Heart right ventricle (tissue), 16 donors: ENCODE results near the gene HMCN1. TPM values are rescaled to one million over a fixed set of nuclear protein-coding genes. Genes with fewer than 3 reads are reported as not detected.

Experiments
- ATAC-seq, 8 donors: fragments of 200-7000 bp; cut with Tn5 transposase; one replicate each; pipeline ENCODE4 v1.9.1; 2020; ENCODE audit warnings: mild to moderate bottlenecking in 8 of 8, moderate library complexity in 8 of 8, moderate number of reproducible peaks in 1 of 8
- DNase-seq, 2 donors: peaks; one replicate each; pipeline ENCODE4 v3.0.0-alpha.2; 2020
- H3K27ac ChIP-seq, 10 donors: fragments of 200-600 bp; sonication (generic) in 2 of 10; one replicate each; pipeline versions ENCODE4 v1.5.0 to v1.8.0; 2020 to 2022; ENCODE audit warnings: mild to moderate bottlenecking in 3 of 10
- H3K27me3 ChIP-seq, 7 donors: fragments of 200-600 bp; one replicate each; pipeline ENCODE4 v1.8.0; 2021 to 2022; ENCODE audit warnings: mild to moderate bottlenecking in 2 of 7
- H3K36me3 ChIP-seq, 9 donors: fragments of 200-600 bp; sonication (generic) in 1 of 9; one replicate each; pipeline versions ENCODE4 v1.5.0 to v1.8.0; 2020 to 2022; ENCODE audit warnings: mild to moderate bottlenecking in 2 of 9
- H3K4me1 ChIP-seq, 9 donors: fragments of 200-600 bp; sonication (generic) in 1 of 9; one replicate each; pipeline versions ENCODE4 v1.5.0 to v1.8.0; 2020 to 2022; ENCODE audit warnings: mild to moderate bottlenecking in 4 of 9
- H3K4me3 ChIP-seq, 10 donors: fragments of 200-600 bp; sonication (generic) in 2 of 10; one replicate each; pipeline versions ENCODE4 v1.5.0 to v1.8.0; 2020 to 2022; ENCODE audit warnings: mild to moderate bottlenecking in 7 of 10, moderate library complexity in 2 of 10
- H3K9me3 ChIP-seq, 11 donors: fragments of 200-600 bp in 10 of 11; sonication (generic) in 2 of 11; one replicate each; pipeline versions ENCODE4 v1.5.0 to v1.8.0; 2013 to 2022; ENCODE audit warnings: mild to moderate bottlenecking in 2 of 11, control low read depth in 1 of 11, moderate library complexity in 1 of 11
- CTCF ChIP-seq, 9 donors: fragments of 200-600 bp; sonication (generic) in 2 of 9; IDR thresholded peaks; one replicate each; pipeline versions ENCODE4 v1.5.0 to v1.8.0; 2021 to 2022; ENCODE audit warnings: antibody characterized with exemption in 9 of 9, mild to moderate bottlenecking in 5 of 9, moderate library complexity in 1 of 9
- WGBS, 2 donors: extraction: QIAGEN DNeasy Blood & Tissue Kit; methylation state at CpG; one replicate each; pipeline ENCODE4 v1.1.7; 2013; ENCODE audit warnings: inconsistent platforms in 1 of 2; 5-methylcytosine and 5-hydroxymethylcytosine counted together
- intact Hi-C, 10 donors: fragments of 100-400 bp; cut with DNase I; formaldehyde crosslinking; loops; one replicate each; pipeline versions ENCODE4 v1.11.1 to v1.14.2; 2022
- polyA plus RNA-seq, 2 donors: library from polyadenylated mRNA; stranded (reverse); fragments of 200-250 nt; gene quantifications; one replicate each; pipeline ENCODE4 v1.2.3, GENCODE V29; 2013
- total RNA-seq, 10 donors: library from RNA; stranded (reverse); fragmentation: NEBNext Ultra II Directional in 3 of 10; extraction: Animal tissue kit (Norgen Biotek cat#: 25700) in 3 of 10; gene quantifications; one replicate each; pipeline versions ENCODE4 v1.2.1 to v1.2.4, GENCODE V29; 2021 to 2023
- donor health status: Arrhythmogenic right ventricular cardiomyopathy.
- donor health status: ischemic (EF 13 %, LVEDD 7.1; RV severe dilation, severe dysfunction).
- donor health status: healthy with polysubstance abuse.
- donor health status: DM: no; HTN: yes; CAD: no.
- donor health status: DM: no; HTN: no; CAD: no.
- donor health status: ischemic (EF 25% LVEDD 6.9; RV normal size, moderate dysfunction).
- donor health status: ischemic (EF 25% LVEDD 5.7; RV mildly dilated, moderate dysfunction).
- donor health status: healthy.
- donor health status: DM: yes; HTN: yes; CAD: no.
- donor health status: Ischemic cardiomyopathy.
- donor health status: ischemic (EF 35%, LVEDD 5.7; RV mildly dilated, moderate dysfunction).
- donor health status: nonischemic (EF 11% LVEDD 7.7; RV severe dilation, severe dysfunction).
- donor health status: DM: yes; HTN: yes; CAD: no.
- donor health status: PGD.
- donor health status: ischemic (EF 29% LVEDD 5.4; RV normal size, mild dysfunction).
- donor health status: nonischemic (EF 23%, LVEDD 6.1; RV moderate dilation, normal function).

The HMCN1 gene
- total and polyA plus RNA-seq, 12 donors, result 3.4 to 12.4 (median 6.2) TPM

GRCh38 chr1:186164773-186165172 is 430.6 kb downstream of the HMCN1 start:
- Histone ChIP-seq H3K4me1 (no peaks in the 10 kb centered on the region), H3K36me3 (peaks cover 0 to 51% (median 0%) of the 10 kb centered on the region in 9 donors), H3K9me3 (peaks cover 0 to 6% (median 0%) of the 10 kb centered on the region in 11 donors), H3K27me3 (no peaks in the 10 kb centered on the region), H3K27ac (no peak overlapping the region), H3K4me3 (no peak overlapping the region)
- no peak for TF ChIP-seq CTCF (IDR thresholded peaks at IDR 0.05)
- no peak for ATAC-seq
- intact Hi-C loops, result no loop called here
- DNase-seq, result no peak
- WGBS, 2 donors, result 93 to 96% methylated on average over 3 of the region's 3 CpGs

GRCh38 chr1:186165303-186165702 is 431.1 kb downstream of the HMCN1 start:
- DNase-seq (no peak), ATAC-seq (no peak)
- TF ChIP-seq CTCF (IDR thresholded peaks at IDR 0.05), result no peak
- no peaks in the 10 kb centered on the region for H3K27me3 ChIP-seq
- no peak overlapping the region for H3K4me3 ChIP-seq
- 71 to 72% methylated on average over 1 of the region's 1 CpG for WGBS, 2 donors
- H3K27ac ChIP-seq, result no peak overlapping the region
- H3K36me3 ChIP-seq, result peaks cover 0 to 51% (median 0%) of the 10 kb centered on the region in 9 donors
- no peaks in the 10 kb centered on the region for H3K4me1 ChIP-seq
- intact Hi-C loops, result no loop called here
- H3K9me3 ChIP-seq, result peaks cover 0 to 6% (median 0%) of the 10 kb centered on the region in 11 donors

GRCh38 chr1:186167096-186167668 is 433.0 kb downstream of the HMCN1 start:
- H3K27ac ChIP-seq, result no peak overlapping the region
- H3K36me3 ChIP-seq, result peaks cover 0 to 61% (median 0%) of the 10 kb centered on the region in 9 donors
- no peak overlapping the region for H3K4me3 ChIP-seq
- H3K4me1 ChIP-seq, result no peaks in the 10 kb centered on the region
- TF ChIP-seq CTCF (IDR thresholded peaks at IDR 0.05), result no peak
- peaks cover 0 to 6% (median 0%) of the 10 kb centered on the region in 11 donors for H3K9me3 ChIP-seq
- DNase-seq (no peak), ATAC-seq (no peak)
- WGBS, 2 donors, result 96 to 97% methylated on average over 5 of the region's 5 CpGs
- no peaks in the 10 kb centered on the region for H3K27me3 ChIP-seq
- intact Hi-C loops, result no loop called here

- DNase-seq (no peak), ATAC-seq (no peak)
- Histone ChIP-seq H3K4me3 (no peak overlapping the region), H3K36me3 (peaks cover 0 to 36% (median 0%) of the 10 kb centered on the region in 9 donors), H3K9me3 (no peaks in the 10 kb centered on the region), H3K27me3 (no peaks in the 10 kb centered on the region), H3K27ac (no peak overlapping the region), H3K4me1 (no peaks in the 10 kb centered on the region)
- TF ChIP-seq CTCF (IDR thresholded peaks at IDR 0.05), result no peak
- intact Hi-C loops, result no loop called here
- WGBS, 2 donors, result 59 to 68% methylated on average over 4 of the region's 4 CpGs
Observed at GRCh38 chr1:186175588-186175987, 441.4 kb downstream of the HMCN1 start.
